SK-N-SH (cell line): ENCODE measurements around the gene NALCN. TPM values are rescaled to one million over a fixed set of nuclear protein-coding genes. Genes with fewer than 3 reads are reported as not detected.

Experiments used
- CTCF ChIP-seq: fragments of 200-600 bp; sonication (generic); IDR thresholded peaks from 2 replicates; pipeline ENCODE4 v1.6.1; 2017; ENCODE audit warnings: antibody characterized with exemption, mild to moderate bottlenecking, moderate library complexity
- ELF1 ChIP-seq: IDR thresholded peaks from 2 replicates; pipeline ENCODE4 v1.4.0; 2012
- FOSL2 ChIP-seq: IDR thresholded peaks from 2 replicates; pipeline ENCODE4 v1.4.0; 2012; ENCODE audit warnings: low read depth, mild to moderate bottlenecking, moderate library complexity, borderline replicate concordance
- GABPA ChIP-seq: IDR thresholded peaks from 2 replicates; pipeline ENCODE4 v1.4.0; 2012; ENCODE audit warnings: low read depth, mild to moderate bottlenecking
- GATA2 ChIP-seq: sonication (generic); formaldehyde crosslinking; IDR thresholded peaks from 2 replicates; pipeline ENCODE4 v1.5.0; 2020; ENCODE audit warnings: mild to moderate bottlenecking, missing genetic modification reagents
- IRF3 ChIP-seq: fragments of 150-350 bp; IDR thresholded peaks from 2 replicates; pipeline ENCODE4 v1.6.1; 2016; ENCODE audit warnings: mild to moderate bottlenecking, low read depth, low read length
- JUND ChIP-seq: IDR thresholded peaks from 2 replicates; pipeline ENCODE4 v1.4.0; 2012
- MAX ChIP-seq: IDR thresholded peaks from 2 replicates; pipeline ENCODE4 v1.4.0; 2012; ENCODE audit warnings: low read depth
- NFIC ChIP-seq: IDR thresholded peaks from 2 replicates; pipeline ENCODE4 v1.4.0; 2012; ENCODE audit warnings: borderline replicate concordance
- POLR2AphosphoS5 ChIP-seq: IDR thresholded peaks from 2 replicates; pipeline ENCODE4 v1.6.1; 2012; ENCODE audit warnings: low read depth, low read length
- RAD21 ChIP-seq: IDR thresholded peaks from 2 replicates; pipeline ENCODE4 v1.6.1; 2012; ENCODE audit warnings: mild to moderate bottlenecking, low read length
- RCOR1 ChIP-seq: fragments of 150-350 bp; IDR thresholded peaks from 2 replicates; pipeline ENCODE4 v1.6.1; 2017; ENCODE audit warnings: antibody characterized with exemption, low read length
- REST ChIP-seq: IDR thresholded peaks from 2 replicates; pipeline ENCODE4 v1.6.1; 2012; ENCODE audit warnings: mild to moderate bottlenecking, low read depth, low read length, moderate library complexity
- RFX5 ChIP-seq: IDR thresholded peaks from 2 replicates; pipeline ENCODE4 v1.6.1; 2012; ENCODE audit warnings: mild to moderate bottlenecking, improper control_type of control experiment, low read length
- YY1 ChIP-seq: IDR thresholded peaks from 2 replicates; pipeline ENCODE4 v1.4.0; 2012; ENCODE audit warnings: low read depth, mild to moderate bottlenecking
- polyA plus RNA-seq, 3 experiments: library from polyadenylated mRNA; depleted of rRNA; stranded (reverse); fragments of >200 nt; gene quantifications; 2 replicates each; pipeline ENCODE4 v1.2.3, GENCODE V29; 2012
- TF ChIP-seq, protein P1 (sequence below): IDR thresholded peaks from 2 replicates; pipeline ENCODE4; 2012

The NALCN gene
- polyA plus RNA-seq, 1 of the 3 experiments (the other 2 are of a cell fraction), result 3.0 TPM

GRCh38 chr13:101449790-101450748 is 33.8 kb upstream of the NALCN start (continued):
- TF ChIP-seq REST (no peak), POLR2AphosphoS5 (no peak), JUND (peak; percentile 81), RAD21 (no peak), GABPA (peak; percentile 8; the same call in 1 of the 2 replicates), CTCF (no peak), MAX (peak; percentile 83), ELF1 (no peak), NFIC (peak; percentile 35), RFX5 (no peak), RCOR1 (no peak), IRF3 (no peak), YY1 (peak; percentile 29; the same call in 1 of the 2 replicates), GATA2 (no peak), FOSL2 (peak; percentile 86)
- TF ChIP-seq, protein P1, sequence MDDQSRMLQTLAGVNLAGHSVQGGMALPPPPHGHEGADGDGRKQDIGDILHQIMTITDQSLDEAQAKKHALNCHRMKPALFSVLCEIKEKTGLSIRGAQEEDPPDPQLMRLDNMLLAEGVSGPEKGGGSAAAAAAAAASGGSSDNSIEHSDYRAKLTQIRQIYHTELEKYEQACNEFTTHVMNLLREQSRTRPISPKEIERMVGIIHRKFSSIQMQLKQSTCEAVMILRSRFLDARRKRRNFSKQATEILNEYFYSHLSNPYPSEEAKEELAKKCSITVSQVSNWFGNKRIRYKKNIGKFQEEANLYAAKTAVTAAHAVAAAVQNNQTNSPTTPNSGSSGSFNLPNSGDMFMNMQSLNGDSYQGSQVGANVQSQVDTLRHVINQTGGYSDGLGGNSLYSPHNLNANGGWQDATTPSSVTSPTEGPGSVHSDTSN, result peak; percentile 93
